SK-N-MC (cell line): ENCODE results near the gene LRRC9.

Experiments used
- EZH2 ChIP-seq: fragments of 200-600 bp; sonication (generic); IDR thresholded peaks from one replicate; pipeline ENCODE4 v1.6.1; 2017; ENCODE audit warnings: antibody characterized with exemption
- POLR2AphosphoS5 ChIP-seq: IDR thresholded peaks from 2 replicates; pipeline ENCODE4 v1.6.1; 2012; ENCODE audit warnings: mild to moderate bottlenecking, low read depth, low read length, borderline replicate concordance

- TF ChIP-seq POLR2AphosphoS5: no peak
- TF ChIP-seq EZH2: no peak
These were observed 49.4 kb upstream of the LRRC9 start, which contains the start of gene RTN1 for GRCh38 chr14:59870277-59871165.
